HAP-1 (cell line): ENCODE results near the gene RSPO4.

Experiments used
- DNase-seq, 2 experiments: peaks; one replicate each; pipeline ENCODE4 v3.0.0-alpha.2; 2016 to 2020; ENCODE audit warnings: low spot score in 2 of 2
- H3K27me3 ChIP-seq: fragments of 250-450 bp; sonication (Bioruptor Pico); 2 replicates; pipeline ENCODE4 v1.5.1; 2020; ENCODE audit warnings: low read depth, mild to moderate bottlenecking, moderate library complexity
- H3K36me3 ChIP-seq: fragments of 250-450 bp; sonication (Bioruptor Pico); replicated peaks from 2 replicates; pipeline ENCODE4 v1.5.1; 2020; ENCODE audit warnings: mild to moderate bottlenecking
- H3K4me1 ChIP-seq: fragments of 250-450 bp; sonication (Bioruptor Pico); 2 replicates; pipeline ENCODE4 v1.5.1; 2020; ENCODE audit warnings: mild to moderate bottlenecking
- H3K4me3 ChIP-seq: fragments of 250-450 bp; sonication (Bioruptor Pico); 2 replicates; pipeline ENCODE4 v1.5.1; 2020; ENCODE audit warnings: mild to moderate bottlenecking, moderate library complexity
- H3K9me3 ChIP-seq: fragments of 250-450 bp; sonication (Bioruptor Pico); 2 replicates; pipeline ENCODE4 v1.5.1; 2020; ENCODE audit warnings: mild to moderate bottlenecking, moderate library complexity
- in situ Hi-C: fragments of 300-500 bp; cut with MboI; formaldehyde crosslinking; loops from 3 replicates; pipeline ENCODE4 v1.14.3; 2020; ENCODE audit warnings: low sequenced_read_pairs, inconsistent platforms, mixed read lengths

Gene RSPO4

DNA sequence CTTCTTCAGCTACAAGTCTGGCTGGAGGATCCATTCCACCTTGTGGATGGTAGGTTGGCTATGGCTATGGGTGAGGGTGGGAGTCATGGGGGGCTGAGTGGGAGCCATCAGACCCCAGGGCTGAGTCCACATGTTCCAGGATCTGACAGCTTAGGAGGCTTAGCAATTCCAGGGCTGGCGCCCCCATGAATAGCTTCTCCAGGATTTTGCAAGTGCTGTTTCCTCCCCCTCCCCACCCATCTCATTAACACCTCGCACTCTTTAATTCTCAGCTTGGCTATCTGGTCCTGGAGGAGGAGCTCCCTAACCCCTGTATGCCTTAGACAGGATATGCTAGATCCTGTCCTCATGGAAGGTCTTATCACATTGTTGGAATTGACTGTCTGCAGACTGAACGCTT is 47.0 kb downstream of the RSPO4 start:
- peaks cover 12% of the 10 kb centered on the region; the same call in 1 of the 2 replicates for H3K27me3 ChIP-seq
- no peaks in the 10 kb centered on the region for H3K9me3 ChIP-seq
- in situ Hi-C loops: loop anchor here (5.0 kb wide), 1 partner anchor 138 kb away; no protein-coding TSS in a partner anchor
- no peak for DNase-seq
- no peaks in the 10 kb centered on the region for H3K4me1 ChIP-seq
- no peak overlapping the region for H3K4me3 ChIP-seq
- no peaks in the 10 kb centered on the region for H3K36me3 ChIP-seq

DNA sequence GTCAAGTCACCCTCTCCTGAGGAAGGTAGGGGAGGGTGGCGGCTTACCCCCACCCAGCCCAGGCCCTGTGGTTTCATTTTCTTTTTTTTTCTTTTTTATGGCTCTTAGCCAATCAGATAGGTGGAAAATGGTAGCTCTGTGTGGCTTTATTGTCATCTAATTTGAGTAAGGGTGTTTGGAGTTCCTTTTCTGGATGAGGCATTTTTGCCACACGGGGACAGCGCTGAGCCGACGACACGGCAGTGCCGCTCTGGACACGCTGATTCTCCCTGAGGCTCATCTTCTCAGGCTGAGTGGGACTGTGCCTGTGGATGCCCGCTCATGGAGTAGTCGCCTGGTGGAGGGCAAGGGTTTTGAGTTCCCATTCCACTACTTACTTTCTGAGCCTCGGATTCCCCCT is 48.4 kb downstream of the RSPO4 start:
- Histone ChIP-seq H3K36me3 (no peaks in the 10 kb centered on the region), H3K4me3 (no peak overlapping the region), H3K27me3 (peaks cover 11% of the 10 kb centered on the region; the same call in 1 of the 2 replicates), H3K4me1 (no peaks in the 10 kb centered on the region), H3K9me3 (no peaks in the 10 kb centered on the region)
- DNase-seq: no peak
- in situ Hi-C loops: no loop called here

DNA sequence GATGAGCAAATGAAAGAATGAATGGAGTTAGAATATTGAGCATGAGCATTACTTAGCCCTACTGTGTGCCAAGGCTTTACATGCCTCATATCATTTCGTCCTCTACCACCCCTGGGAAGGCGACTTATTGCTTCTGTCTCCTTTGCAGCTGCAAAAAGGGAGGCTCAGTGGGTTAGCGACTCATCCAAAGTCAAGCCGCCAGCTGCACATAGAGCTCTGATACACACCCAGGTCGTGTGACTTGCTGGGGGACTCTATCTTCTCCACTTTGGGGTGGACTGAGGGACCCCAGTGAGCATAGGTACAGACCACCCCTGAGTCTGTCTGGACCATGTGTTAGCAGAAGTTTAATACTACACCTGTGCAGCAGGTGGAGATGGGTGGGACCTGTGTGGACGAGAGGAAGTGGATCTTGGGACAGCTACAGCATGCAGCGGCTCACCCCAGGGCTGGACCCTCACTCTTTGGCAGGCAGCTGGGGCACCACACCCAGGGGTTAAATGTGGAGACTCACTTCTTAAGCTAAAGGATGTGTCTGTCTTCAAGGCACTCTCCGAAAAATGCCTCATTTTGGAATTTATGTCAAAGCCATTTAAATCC is 49.8 kb downstream of the RSPO4 start:
- no peak overlapping the region for H3K4me3 ChIP-seq
- no peak for DNase-seq
- H3K27me3 ChIP-seq: peaks cover 11% of the 10 kb centered on the region; the same call in 1 of the 2 replicates
- no peaks in the 10 kb centered on the region for H3K4me1 ChIP-seq
- H3K36me3 ChIP-seq: no peaks in the 10 kb centered on the region
- in situ Hi-C loops: no loop called here
- no peaks in the 10 kb centered on the region for H3K9me3 ChIP-seq

DNA sequence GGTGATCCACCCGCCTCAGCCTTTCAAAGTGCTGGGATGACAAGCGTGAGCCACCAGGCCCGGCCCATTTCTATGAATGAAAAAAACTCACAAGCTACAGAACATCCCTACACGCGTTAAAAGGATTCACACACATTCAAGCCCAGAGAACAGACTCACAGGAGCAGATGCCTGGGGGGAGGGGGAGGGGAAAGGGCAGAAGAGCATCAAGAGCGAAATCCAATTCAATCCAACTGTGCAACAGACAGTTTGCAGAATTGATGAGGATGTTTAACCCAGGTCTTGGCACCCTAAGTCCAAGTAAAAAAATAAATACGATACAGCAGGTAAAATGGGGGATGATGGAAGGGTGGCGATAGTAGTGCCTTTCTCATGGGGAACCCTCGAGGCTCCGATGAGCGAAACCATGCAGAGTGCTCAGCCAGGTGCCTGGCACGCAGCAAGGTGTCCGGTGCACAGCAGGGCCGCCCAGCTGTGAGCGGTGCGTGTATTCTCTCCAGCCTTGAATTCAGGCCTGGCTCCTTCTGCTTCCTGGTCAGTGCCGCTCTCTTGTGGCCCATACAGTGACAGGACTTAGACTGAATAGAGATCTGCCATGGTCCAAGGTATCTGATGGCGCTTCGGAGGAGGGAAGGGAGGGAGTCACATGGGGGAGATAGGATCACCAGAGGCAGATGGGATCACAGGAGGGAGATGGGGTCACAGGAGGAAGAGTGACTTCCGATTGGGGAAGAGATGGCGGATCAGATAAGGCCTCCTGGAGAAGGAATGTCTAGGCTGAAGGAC is 50.5 kb downstream of the RSPO4 start:
- Histone ChIP-seq H3K36me3 (no peaks in the 10 kb centered on the region), H3K4me1 (no peaks in the 10 kb centered on the region), H3K9me3 (no peaks in the 10 kb centered on the region), H3K27me3 (peaks cover 11% of the 10 kb centered on the region; the same call in 1 of the 2 replicates), H3K4me3 (no peak overlapping the region)
- DNase-seq: no peak
- in situ Hi-C loops: no loop called here

DNA sequence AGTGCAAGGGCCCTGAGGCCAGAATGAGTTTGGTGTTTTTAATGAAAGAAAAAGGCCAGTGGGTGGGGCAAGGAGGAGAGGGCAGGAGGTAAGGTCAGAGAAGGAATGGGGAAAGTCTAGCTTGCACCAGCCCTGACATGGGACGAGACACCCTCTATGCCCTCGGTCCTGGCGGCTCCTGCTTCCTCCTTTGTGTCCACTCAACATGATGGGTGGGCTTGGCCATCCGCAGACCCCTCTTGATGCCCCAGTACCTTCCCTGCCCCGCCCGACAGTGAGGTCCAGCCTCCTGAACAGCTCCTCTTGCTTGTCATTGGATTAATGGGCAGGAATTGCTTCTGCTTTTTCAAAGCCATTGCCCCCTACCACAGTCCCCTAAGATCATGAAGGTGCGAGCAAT is 52.4 kb downstream of the RSPO4 start:
- in situ Hi-C loops: no loop called here
- H3K4me1 ChIP-seq: no peaks in the 10 kb centered on the region
- no peaks in the 10 kb centered on the region for H3K36me3 ChIP-seq
- H3K27me3 ChIP-seq: peaks cover 11% of the 10 kb centered on the region; the same call in 1 of the 2 replicates
- no peaks in the 10 kb centered on the region for H3K9me3 ChIP-seq
- H3K4me3 ChIP-seq: no peak overlapping the region
- no peak for DNase-seq

DNA sequence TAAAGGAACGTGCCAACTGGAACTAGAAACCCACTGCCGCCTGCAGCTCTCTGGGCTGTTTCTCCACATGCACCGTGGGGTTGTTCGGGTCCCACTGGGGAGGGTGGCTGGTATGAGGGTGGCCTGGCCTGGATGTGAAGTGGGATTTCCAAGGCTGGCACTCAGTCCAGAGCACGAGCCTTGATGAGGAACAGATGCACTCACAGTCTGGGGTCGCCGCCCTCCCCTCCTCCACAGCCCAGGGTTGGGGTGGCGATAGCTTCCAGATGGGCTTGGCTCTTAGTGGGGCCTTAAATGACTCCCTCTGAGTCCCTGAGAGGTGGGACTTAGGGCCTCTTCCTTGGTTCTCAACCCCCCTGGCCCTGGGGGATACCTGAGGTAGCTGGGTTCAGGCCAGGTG is 55.3 kb downstream of the RSPO4 start:
- DNase-seq: no peak
- Histone ChIP-seq H3K9me3 (no peaks in the 10 kb centered on the region), H3K27me3 (no peaks in the 10 kb centered on the region), H3K4me1 (no peaks in the 10 kb centered on the region), H3K36me3 (no peaks in the 10 kb centered on the region), H3K4me3 (no peak overlapping the region)
- in situ Hi-C loops: no loop called here

DNA sequence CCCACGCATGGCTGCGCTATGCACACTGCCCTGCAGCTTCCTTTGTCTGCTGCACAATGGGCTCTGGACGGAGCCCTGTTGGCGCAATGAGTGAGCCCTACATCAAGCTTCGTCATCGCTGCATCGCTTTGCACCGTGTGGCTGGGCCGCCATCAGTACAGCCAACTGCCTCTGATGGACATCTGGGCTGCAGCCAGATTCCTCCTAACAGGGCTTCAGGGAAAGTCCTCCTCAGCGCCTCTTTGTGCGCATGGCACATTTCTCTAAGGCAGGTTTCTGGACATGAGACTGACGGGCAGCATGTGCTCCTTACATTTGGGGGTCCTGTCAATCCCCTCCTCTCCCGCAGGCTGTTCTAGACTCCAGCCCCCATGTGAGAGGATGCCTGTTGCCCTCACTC is 56.3 kb downstream of the RSPO4 start:
- Histone ChIP-seq H3K4me1 (no peaks in the 10 kb centered on the region), H3K27me3 (no peaks in the 10 kb centered on the region), H3K9me3 (no peaks in the 10 kb centered on the region), H3K36me3 (no peaks in the 10 kb centered on the region), H3K4me3 (no peak overlapping the region)
- in situ Hi-C loops: no loop called here
- no peak for DNase-seq

GRCh38 chr20:944774-945410 is 57.2 kb downstream of the RSPO4 start:
- in situ Hi-C loops: no loop called here
- Histone ChIP-seq H3K27me3 (no peaks in the 10 kb centered on the region), H3K9me3 (no peaks in the 10 kb centered on the region), H3K4me3 (no peak overlapping the region), H3K4me1 (no peaks in the 10 kb centered on the region), H3K36me3 (no peaks in the 10 kb centered on the region)
- no peak for DNase-seq

DNA sequence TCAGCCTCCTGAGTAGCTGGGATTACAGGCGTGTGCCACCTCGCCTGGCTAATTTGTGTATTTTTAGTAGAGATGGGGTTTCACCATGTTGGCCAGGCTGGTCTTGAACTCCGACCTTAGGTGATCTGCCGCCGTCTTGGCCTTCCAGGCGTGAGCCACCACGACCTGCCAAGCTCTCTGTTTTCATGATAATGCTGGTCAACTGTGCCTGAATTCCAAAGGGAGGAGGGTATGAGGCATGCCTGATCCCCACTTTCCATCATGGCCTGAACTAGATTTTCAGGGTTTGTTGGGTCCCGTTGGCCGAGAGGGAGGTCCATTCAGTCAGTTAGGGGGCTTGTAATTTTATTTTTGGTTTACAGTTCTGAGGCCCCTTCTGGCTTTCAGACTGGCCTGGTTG is 58.0 kb downstream of the RSPO4 start:
- no peaks in the 10 kb centered on the region for H3K36me3 ChIP-seq

GRCh38 chr20:942611-943010 is 59.5 kb downstream of the RSPO4 start:
- in situ Hi-C loops: no loop called here
- Histone ChIP-seq H3K9me3 (no peaks in the 10 kb centered on the region), H3K4me1 (no peaks in the 10 kb centered on the region), H3K36me3 (no peaks in the 10 kb centered on the region), H3K27me3 (no peaks in the 10 kb centered on the region), H3K4me3 (no peak overlapping the region)
- DNase-seq: no peak

More for the DNA sequence above, 58.0 kb downstream of the RSPO4 start:
- no peaks in the 10 kb centered on the region for H3K27me3 ChIP-seq
- DNase-seq: no peak
- in situ Hi-C loops: no loop called here
- H3K4me1 ChIP-seq: no peaks in the 10 kb centered on the region
- H3K4me3 ChIP-seq: no peak overlapping the region
- H3K9me3 ChIP-seq: no peaks in the 10 kb centered on the region

DNA sequence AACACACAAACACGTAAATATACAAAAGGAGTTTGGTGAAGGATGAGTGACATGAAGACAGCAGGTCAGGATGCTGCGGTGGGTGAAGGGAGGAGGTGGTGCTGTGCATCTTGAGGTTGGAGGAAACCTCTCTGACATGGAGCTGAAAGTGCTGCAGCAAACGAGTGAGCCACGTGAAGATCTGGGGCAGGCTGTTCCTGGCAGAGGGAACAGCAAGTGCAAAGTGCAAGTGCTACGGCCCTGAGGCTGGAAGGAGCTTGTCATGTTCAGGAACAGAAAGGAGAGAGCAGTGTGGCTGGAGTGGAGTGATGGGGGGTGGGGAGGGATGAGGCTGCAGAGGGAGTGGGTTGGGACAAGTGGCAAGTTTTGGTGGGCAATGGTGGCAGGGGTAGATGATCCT is 61.2 kb downstream of the RSPO4 start:
- Histone ChIP-seq H3K36me3 (no peaks in the 10 kb centered on the region), H3K27me3 (no peaks in the 10 kb centered on the region), H3K4me3 (no peak overlapping the region), H3K4me1 (no peaks in the 10 kb centered on the region), H3K9me3 (no peaks in the 10 kb centered on the region)
- no peak for DNase-seq
- in situ Hi-C loops: no loop called here

DNA sequence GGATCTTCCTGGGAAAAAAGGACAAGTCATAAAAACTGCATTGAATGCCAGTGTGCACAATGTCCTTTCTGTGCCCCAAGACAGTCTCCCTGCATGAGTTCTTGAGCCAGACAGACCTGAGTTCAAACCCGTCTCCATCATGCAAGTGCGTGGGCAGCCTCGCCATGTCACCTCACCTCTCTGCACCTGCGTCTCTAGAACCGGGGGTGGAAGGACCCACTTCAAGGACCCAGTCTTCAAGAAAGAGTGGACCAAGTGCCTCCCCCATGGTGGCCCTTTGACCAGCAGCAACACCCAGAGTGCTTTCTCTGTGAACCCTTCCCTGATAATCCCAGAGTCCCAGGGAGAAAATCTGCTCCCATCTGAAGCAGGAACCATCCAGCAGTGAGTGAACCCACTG is 62.5 kb downstream of the RSPO4 start:
- H3K36me3 ChIP-seq: no peaks in the 10 kb centered on the region
- no peak overlapping the region for H3K4me3 ChIP-seq
- H3K4me1 ChIP-seq: no peaks in the 10 kb centered on the region
- no peaks in the 10 kb centered on the region for H3K9me3 ChIP-seq
- no peak for DNase-seq
- no peaks in the 10 kb centered on the region for H3K27me3 ChIP-seq
- in situ Hi-C loops: no loop called here

- no peaks in the 10 kb centered on the region for H3K27me3 ChIP-seq
- H3K36me3 ChIP-seq: no peaks in the 10 kb centered on the region
- H3K4me1 ChIP-seq: no peaks in the 10 kb centered on the region
- no peak overlapping the region for H3K4me3 ChIP-seq
- no peak for DNase-seq
- in situ Hi-C loops: no loop called here
- peaks cover 12% of the 10 kb centered on the region; the same call in 1 of the 2 replicates for H3K9me3 ChIP-seq
These were observed 67.8 kb downstream of the RSPO4 start for GRCh38 chr20:934186-934840.

DNA sequence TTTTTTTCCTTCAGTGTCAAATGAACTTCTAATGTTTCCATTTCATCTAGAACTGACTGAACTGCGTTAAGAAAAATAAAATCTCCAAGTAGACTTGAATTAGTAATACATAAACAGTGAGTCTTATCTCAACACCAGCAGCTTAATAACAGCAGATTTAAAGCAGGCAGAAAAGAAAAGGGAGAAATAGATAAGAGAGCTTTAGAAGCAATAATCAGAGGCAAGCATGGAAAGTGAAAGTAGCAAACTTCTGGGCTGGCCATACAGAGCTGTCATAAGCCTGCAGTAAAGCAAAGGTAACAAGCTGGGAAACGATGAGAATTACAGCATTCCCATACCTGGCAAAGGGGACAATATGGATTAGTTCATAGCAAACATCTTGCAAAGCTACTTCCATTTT is 69.1 kb downstream of the RSPO4 start:
- DNase-seq: no peak
- Histone ChIP-seq H3K9me3 (peaks cover 12% of the 10 kb centered on the region; the same call in 1 of the 2 replicates), H3K27me3 (no peaks in the 10 kb centered on the region), H3K4me3 (no peak overlapping the region), H3K36me3 (no peaks in the 10 kb centered on the region), H3K4me1 (no peaks in the 10 kb centered on the region)
- in situ Hi-C loops: no loop called here
